Glomerular visceral epithelial cell (primary cell): ENCODE results near the gene SYT15.
"Not testable (repeated sequence)": the region's sequence is repeated elsewhere in the genome, so short reads cannot be mapped to it uniquely, and the experiment has no call there.

Experiments used
- DNase-seq: peaks from one replicate; pipeline ENCODE4 v3.0.0-alpha.2; 2016; ENCODE audit errors: extremely low spot score

The SYT15 gene

GRCh38 chr10:46556515-46557318 is 22.2 kb upstream of the SYT15 start, which contains the start of gene GPRIN2:
Gene GPRIN2, minus strand, starts transcription at chr10:46556658. Its CDS starts 5,922 bp downstream, at chr10:46550736.
- DNase-seq: no peak

DNA sequence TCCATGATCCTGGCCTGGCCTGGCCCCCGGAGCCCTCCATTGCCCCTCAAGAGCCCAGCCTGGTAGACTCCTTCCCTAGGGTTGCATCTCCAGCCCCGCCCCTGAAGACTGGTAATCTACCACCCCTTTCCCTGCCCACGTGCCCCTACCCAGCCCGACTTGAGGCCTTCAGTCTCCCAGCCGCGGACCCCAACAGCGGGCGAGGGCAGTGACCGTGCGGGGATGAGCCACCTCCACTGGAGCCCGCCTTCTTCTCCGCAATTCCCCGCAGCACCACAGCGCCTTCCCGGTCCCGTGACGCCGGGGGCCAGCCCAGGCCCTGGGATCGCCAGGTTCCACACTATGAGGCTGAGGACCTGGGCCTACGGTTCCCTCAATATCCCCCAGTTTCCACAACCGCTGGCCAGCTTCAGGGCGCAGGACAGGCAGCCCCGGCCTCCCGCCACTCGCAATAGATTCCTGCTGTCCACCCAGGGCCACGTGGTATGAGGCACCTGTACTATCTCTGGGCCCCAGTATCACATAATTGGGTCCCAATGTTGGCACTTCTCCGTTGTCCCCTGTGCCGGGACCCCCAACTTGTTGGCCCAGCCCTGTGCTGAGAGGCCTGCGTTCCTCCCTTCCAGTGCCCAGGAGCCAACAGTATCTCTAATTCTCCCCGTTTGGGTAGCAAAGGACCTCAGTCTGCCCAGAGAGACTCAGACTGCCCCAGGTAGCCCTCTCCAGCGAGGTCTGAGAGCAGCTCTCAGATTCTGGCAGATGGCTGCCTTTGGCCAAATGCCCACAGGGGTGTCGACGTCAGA is 21.4 kb upstream of the SYT15 start:
- no peak for DNase-seq

DNA sequence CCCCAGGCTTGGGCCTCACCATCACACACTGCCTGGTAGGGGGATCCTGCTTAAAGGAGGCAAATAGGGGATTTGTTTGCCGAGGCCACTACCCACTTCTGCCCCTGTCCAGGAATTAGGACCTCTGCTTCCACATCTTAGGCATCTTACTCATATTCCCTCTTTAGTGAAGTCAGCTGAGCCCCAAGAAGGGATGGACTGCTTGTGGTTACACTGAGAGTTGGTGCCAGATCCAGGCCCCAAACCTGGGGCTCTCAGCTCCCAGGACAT is 20.9 kb upstream of the SYT15 start:
- DNase-seq: no peak

GRCh38 chr10:46558392-46559185 is 20.3 kb upstream of the SYT15 start:
- DNase-seq: no peak

DNA sequence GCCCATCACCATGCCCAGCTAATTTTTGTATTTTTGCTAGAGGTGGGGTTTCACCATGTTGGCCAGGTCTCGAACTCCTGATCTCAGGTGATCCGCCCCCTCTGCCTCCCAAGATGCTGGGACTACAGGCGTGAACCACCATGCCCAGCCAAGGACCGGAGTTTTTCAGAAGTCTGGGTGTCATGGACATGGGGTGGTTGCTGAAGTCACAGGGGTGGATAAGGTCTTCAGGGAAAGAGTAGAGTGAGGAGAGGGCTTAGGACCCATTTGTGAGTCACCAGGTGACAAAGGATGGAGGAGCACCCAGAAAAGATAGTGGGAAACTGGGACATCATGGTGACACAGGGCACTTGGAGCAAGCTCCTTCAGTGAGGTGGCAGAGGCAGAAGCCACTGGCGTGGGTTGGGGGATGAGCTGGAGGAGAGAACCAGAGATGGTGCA is 19.7 kb upstream of the SYT15 start:
- DNase-seq: no peak

DNA sequence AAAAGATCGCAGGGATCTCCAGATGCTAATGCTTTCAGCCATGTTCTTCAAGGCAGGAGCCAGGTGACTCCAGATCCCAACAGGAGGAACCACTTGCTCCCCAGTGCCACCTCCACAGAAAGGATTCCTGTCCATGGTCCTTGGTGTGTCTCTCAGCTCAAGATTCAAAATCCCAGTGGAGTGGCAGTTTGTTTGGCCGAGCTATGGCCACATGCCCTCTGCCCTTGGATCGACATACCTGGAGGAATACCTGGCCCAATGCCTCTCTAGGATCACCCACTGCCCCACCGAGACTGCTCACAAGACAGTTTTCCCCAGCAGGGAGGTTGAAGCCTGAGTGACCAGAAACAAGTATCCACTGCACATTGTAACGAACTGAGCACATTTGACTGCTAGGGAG is 18.5 kb upstream of the SYT15 start:
- DNase-seq: no peak

GRCh38 chr10:46560952-46561351 is 18.0 kb upstream of the SYT15 start:
- no peak for DNase-seq

- DNase-seq: peak; percentile 77
Observed at GRCh38 chr10:46565591-46566332, 13.2 kb upstream of the SYT15 start.

DNA sequence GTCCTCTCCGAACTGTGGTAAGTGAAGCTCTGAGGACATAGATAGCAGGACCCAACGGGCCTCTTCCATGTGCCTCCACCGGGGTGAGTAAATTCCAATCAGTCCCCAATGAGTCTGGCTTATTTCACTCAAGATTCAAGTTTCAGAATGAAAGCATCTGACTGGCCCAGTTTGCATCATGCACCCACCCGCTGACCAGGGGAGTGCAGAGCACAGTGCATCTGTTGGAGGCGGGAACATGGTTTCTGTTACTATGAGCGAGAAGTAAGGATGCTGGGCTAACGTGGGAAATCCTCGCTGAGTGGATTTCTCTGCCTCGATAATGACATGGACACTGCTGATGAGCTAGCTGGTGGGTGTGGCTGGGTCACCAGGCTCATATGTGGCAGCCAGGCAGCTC is 11.8 kb upstream of the SYT15 start:
- not testable (repeated sequence) for DNase-seq

DNA sequence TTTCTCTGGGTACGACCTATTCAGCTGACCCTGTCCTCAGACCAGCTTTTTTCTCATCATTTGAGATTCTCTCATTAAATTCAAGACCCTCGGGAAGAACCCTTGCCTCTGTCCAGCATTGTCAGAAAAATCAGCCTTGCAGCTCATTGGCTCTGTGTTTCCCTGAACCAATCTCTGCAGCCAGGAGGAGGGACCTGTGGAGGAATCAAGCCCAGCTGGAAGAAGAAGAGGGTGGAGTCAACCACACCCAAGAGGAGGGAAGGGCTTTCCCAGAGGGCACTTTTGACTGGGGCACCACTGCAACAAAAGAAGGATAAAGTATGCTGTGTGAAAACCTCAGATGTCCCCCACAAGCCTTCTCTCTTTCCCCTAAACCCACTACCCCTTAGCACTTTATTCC is 8.3 kb upstream of the SYT15 start:
- not testable (repeated sequence) for DNase-seq

- not testable (repeated sequence) for DNase-seq
Observed at GRCh38 chr10:46572765-46573164, 6.2 kb upstream of the SYT15 start.

- DNase-seq: not testable (repeated sequence)
Observed at GRCh38 chr10:46573314-46573713, 5.6 kb upstream of the SYT15 start.

GRCh38 chr10:46573884-46574283 is 5.0 kb upstream of the SYT15 start:
- DNase-seq: not testable (repeated sequence)

DNA sequence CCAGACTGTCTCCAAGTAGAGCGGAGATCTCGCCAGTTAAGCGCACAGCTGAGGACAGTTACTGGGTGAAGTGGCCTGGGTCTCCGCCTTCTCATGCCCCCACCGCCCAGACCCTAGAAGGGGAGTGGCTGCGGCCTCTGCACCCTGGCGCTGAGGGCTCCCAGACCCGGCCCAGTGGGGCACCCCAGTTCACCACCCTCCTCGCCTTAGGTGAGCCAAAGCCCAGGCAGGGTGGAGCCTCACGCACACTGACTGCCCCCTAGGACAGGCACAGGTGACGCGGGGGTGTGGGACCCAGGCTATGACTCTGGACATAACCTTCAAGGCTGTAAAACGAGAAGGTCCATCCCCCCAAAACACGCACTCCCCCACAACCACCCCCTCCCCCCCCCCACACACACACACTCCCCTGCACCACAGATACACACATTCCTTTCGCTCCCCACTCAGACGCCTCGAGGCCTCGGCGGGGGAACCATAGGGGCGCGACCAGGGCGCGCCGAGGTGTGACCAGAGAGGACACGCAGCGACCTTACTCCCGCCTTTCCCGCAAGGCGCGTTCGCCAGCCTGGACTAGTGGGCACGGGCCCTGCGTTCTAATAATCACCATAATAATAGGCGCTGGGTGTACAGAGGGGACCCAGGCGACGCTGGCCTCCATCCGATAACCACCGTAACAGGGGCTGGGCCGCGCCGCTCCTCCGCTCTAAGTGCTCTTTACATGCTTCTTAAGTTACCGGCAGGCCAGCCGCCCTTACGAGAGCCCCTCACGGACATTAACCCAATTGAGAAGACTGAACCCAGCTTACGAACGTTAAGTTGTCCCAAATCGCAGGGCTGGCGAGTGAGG is 1.1 kb upstream of the SYT15 start:
- DNase-seq: not testable (repeated sequence)

GRCh38 chr10:46579378-46579777 is 450 bp downstream of the SYT15 start:
- not testable (repeated sequence) for DNase-seq

DNA sequence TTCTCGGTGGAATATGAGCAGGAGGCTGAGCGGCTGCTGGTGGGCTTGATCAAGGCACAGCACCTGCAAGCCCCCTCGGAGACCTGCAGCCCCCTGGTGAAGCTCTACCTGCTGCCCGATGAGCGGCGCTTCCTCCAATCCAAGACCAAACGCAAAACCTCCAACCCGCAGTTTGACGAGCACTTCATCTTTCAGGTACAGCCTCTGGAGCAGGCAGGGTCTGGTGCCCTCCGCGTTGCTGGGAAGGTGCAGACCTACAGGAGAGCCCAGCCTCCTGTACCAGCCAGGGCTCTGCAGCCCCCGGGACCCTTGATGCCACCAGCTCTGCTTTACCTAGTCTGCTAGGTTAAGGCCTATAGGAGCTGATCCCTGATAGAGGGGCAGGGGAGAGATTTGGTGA is 3.1 kb downstream of the SYT15 start:
- not testable (repeated sequence) for DNase-seq

DNA sequence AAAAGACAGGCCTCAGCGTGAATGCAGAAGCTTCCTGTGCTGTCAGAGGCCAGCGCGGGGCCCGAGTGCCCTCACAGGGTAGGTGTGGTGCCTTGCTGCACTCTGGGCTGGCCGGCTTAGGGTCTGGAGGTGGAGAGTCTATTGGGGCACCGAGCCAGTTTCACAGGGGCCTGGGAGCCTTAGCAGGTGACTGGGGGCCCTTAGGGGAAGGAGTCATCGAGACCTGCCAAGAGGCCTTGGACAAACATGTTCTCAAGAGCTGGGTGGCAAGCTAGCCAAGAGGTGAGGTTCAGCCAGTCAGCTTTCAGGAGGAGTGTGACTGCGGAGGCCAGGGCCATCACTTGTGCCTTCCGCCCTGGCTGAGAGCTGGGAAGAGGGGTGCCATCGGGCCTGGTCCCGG is 3.6 kb downstream of the SYT15 start:
- DNase-seq: not testable (repeated sequence)

GRCh38 chr10:46584196-46584595 is 5.3 kb downstream of the SYT15 start:
- not testable (repeated sequence) for DNase-seq

DNA sequence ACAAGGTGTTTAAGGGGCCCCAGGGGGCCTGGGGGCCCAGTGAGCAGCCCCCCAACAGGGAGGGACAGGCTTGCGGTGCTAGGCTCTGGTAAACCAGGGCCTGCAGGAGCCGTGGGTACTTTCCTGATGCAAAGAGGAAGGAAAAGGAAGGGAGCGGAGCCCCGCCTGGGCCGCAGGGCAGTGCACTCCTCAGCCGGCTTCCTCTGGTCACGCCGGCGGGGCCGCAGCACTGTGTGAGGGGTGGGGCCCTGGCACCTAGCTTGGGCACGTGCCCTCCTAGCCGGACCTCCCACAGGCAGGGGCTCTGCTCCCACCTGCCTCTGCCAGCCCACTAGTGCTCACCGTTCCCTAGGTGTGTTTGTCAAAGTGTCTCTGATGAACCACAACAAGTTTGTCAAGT is 6.3 kb downstream of the SYT15 start:
- not testable (repeated sequence) for DNase-seq

DNA sequence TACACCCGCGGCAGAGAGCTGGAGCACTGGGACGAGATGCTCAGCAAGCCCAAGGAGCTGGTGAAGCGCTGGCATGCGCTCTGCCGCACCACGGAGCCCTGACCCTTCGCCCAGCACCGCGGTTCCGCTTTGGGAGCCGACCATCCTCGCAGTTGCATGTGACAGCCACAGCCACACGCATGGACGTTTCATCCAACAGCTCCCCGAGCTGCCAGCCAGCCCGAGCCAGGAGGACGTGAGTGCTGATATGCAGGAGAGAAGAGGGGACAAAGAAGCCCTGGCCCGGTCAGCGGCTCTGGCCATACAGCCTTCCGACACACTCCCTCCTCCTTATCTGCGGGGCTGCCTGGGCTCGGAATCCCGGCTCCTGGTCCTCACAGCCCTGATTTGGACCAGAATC is 8.6 kb downstream of the SYT15 start:
- not testable (repeated sequence) for DNase-seq

- DNase-seq: not testable (repeated sequence)
Observed at GRCh38 chr10:46588221-46588620, 9.3 kb downstream of the SYT15 start.
